Naive B cell (primary cell): ENCODE measurements around the gene TCHHL1. TPM values are rescaled to one million over a fixed set of nuclear protein-coding genes. Genes with fewer than 3 reads are reported as not detected.

ENCODE experiments used
- ATAC-seq, 2 donors: fragments of 150-1000 bp; cut with Tn5 transposase; 2 replicates each; pipeline ENCODE4 v1.10.0; 2021; ENCODE audit warnings: low read depth in 2 of 2, mild to moderate bottlenecking in 2 of 2, moderate library complexity in 2 of 2
- DNase-seq: peaks from one replicate; pipeline ENCODE4 v3.0.0; 2022
- H3K27ac Mint-ChIP-seq, 6 donors: one replicate each; pipeline ENCODE4 v1.8.0; 2020 to 2022; ENCODE audit warnings: mild to moderate bottlenecking in 6 of 6, mixed read lengths in 6 of 6, moderate library complexity in 5 of 6, inconsistent platforms in 2 of 6
- H3K27me3 Mint-ChIP-seq, 3 donors: one replicate each; pipeline ENCODE4 v1.8.0; 2021 to 2022; ENCODE audit warnings: mixed read lengths in 3 of 3, mild to moderate bottlenecking in 1 of 3
- H3K36me3 Mint-ChIP-seq, 2 donors: one replicate each; pipeline ENCODE4 v1.8.0; 2020 to 2022; ENCODE audit warnings: mixed read lengths in 2 of 2, inconsistent platforms in 1 of 2, mild to moderate bottlenecking in 1 of 2
- H3K4me1 Mint-ChIP-seq, 3 donors: one replicate each; pipeline ENCODE4 v1.8.0; 2020 to 2022; ENCODE audit warnings: mixed read lengths in 3 of 3, inconsistent platforms in 1 of 3, mild to moderate bottlenecking in 1 of 3, moderate library complexity in 1 of 3
- H3K4me3 Mint-ChIP-seq, 8 donors: one replicate each; pipeline ENCODE4 v1.8.0; 2020 to 2022; ENCODE audit warnings: mild to moderate bottlenecking in 8 of 8, mixed read lengths in 8 of 8, moderate library complexity in 8 of 8, inconsistent platforms in 2 of 8
- H3K9me3 Mint-ChIP-seq, 7 donors: one replicate each; pipeline ENCODE4 v1.8.0; 2020 to 2022; ENCODE audit warnings: mixed read lengths in 7 of 7, mild to moderate bottlenecking in 5 of 7, inconsistent platforms in 2 of 7, moderate library complexity in 1 of 7
- polyA plus RNA-seq, 6 donors: library from polyadenylated mRNA; unstranded; fragments of 300-500 nt; fragmentation: Illumina TruSeq; gene quantifications; one replicate each; pipeline ENCODE4 v1.2.3, GENCODE V29; 2021; ENCODE audit warnings: low read depth in 6 of 6

The TCHHL1 gene
- polyA plus RNA-seq, 6 donors from 2014 or later: not detected

DNA sequence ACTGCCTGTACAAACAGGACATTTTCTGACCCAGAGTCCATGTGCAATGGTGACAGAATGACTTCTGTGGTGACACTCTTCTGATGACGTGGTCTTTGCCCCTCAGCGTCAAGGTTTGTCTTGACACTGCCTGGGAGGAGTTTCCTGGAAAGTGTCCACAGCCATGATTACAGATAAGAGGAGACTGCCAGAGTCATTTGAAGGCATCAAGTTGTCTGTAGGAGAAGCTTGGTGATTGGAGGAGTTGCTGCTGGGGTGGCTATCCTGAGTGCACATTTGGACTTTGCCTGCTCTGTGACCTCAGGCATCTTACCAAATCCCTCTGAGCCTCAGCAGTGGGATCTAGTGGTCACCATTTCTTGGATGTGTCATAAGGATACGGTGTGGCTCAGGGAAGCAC, 17.7 kb downstream of the TCHHL1 start:
- Mint-ChIP-seq H3K4me1 (no peaks in the 10 kb centered on the region), H3K36me3 (peaks cover 0 to 6% of the 10 kb centered on the region in 2 donors), H3K27ac (no peak overlapping the region), H3K4me3 (no peak overlapping the region), H3K9me3 (no peaks in the 10 kb centered on the region), H3K27me3 (peaks cover 47 to 62% (median 49%) of the 10 kb centered on the region in 3 donors)
- ATAC-seq (no peak), DNase-seq (no peak)

DNA sequence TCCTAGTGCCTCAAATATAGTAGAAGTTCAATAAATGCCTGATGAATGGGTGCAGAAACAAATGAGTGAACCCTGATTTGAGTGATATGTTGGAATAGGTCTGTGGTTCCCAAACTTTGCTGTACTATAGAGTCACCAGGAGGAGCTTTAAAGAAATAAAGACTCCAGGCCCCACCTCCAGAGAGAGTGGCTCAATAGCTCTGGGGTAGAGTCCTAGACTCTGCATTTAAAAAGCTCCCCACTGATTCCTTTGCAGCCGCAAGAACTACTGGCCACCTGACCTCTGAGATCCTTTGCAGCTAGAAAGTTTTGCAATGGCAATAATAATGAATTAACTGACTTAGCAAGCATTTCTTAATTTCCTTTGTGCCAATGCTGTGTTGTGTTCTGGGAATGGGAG, 20.9 kb downstream of the TCHHL1 start:
- no peak for DNase-seq
- ATAC-seq: no peak
- Mint-ChIP-seq H3K27me3 (peaks cover 42 to 53% (median 49%) of the 10 kb centered on the region in 3 donors), H3K4me1 (no peaks in the 10 kb centered on the region), H3K36me3 (no peaks in the 10 kb centered on the region), H3K4me3 (no peak overlapping the region), H3K27ac (no peak overlapping the region), H3K9me3 (no peaks in the 10 kb centered on the region)

DNA sequence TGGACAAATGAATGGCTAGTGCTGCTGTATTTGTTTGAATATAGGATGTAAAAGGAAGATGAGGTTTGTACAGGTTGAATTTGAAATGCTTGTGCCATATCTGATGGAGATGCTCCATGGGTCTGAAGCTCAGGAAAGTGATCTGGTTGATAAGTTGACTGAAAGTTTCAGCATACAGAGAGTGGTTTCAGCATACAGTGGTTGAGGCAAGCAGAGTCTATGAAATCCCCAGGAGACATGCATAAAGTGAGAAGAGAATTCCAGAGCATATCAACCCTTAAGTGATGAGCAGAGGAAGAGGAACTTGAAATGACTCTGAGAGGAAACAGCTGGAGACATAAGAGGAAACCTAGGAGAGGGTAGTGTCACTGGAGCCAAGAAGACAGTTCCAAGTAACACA, 21.7 kb downstream of the TCHHL1 start:
- Mint-ChIP-seq H3K4me3 (no peak overlapping the region), H3K36me3 (no peaks in the 10 kb centered on the region), H3K27me3 (peaks cover 37 to 45% (median 45%) of the 10 kb centered on the region in 3 donors), H3K9me3 (no peaks in the 10 kb centered on the region), H3K4me1 (no peaks in the 10 kb centered on the region), H3K27ac (no peak overlapping the region)
- DNase-seq (no peak), ATAC-seq (no peak)

DNA sequence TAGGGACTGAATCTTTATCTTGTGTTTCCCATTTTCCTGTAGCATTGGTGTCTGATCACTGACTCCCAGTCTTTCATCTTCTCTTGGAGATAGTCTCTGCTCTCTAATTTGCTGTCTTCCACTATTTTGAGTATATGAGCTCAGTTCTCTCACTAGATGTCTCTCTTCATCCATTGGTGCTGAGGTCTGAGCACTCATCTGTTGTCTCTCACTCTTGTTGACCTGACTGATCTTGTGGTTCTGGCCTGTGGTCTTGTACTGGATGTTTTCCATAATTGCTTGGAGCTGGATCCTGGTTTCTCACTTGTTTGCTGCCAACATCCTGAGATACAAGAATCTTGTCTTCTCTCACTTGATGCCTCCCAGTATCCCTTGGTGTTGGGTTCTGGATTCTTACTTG, 26.9 kb downstream of the TCHHL1 start:
- Mint-ChIP-seq H3K9me3 (no peaks in the 10 kb centered on the region), H3K4me1 (no peaks in the 10 kb centered on the region), H3K27me3 (peaks cover 21 to 28% (median 24%) of the 10 kb centered on the region in 3 donors), H3K27ac (no peak overlapping the region), H3K36me3 (no peaks in the 10 kb centered on the region), H3K4me3 (no peak overlapping the region)
- ATAC-seq (no peak), DNase-seq (no peak)

DNA sequence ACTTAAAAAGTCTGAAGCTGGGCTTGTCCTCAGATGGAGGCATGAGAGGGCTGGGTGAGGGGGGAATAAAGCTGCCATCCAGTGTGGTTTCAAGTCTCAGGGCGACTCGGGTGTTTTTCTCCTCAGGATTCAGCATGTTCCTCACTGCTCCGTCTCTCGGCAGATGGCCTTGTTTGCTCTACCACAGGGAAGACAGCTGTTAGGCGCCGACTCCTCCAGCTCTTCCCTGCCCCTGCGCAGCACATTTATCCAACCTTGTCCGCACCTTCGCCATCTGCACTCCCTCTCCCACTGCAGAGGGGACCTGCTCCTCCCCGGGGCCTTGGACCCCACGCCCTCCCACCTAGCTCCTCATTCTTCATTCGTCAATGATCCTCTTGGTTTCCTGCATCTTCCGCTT, 35.5 kb downstream of the TCHHL1 start:
- H3K4me1 Mint-ChIP-seq: peaks cover 1 to 6% (median 2%) of the 10 kb centered on the region in 3 donors
- H3K27me3 Mint-ChIP-seq: peaks cover 8 to 46% (median 35%) of the 10 kb centered on the region in 3 donors
- no peaks in the 10 kb centered on the region for H3K9me3 Mint-ChIP-seq
- peak overlapping the region in 1 of 6 donors; percentile 40 for H3K27ac Mint-ChIP-seq
- no peaks in the 10 kb centered on the region for H3K36me3 Mint-ChIP-seq
- no peak for DNase-seq
- no peak overlapping the region for H3K4me3 Mint-ChIP-seq
- no peak for ATAC-seq

DNA sequence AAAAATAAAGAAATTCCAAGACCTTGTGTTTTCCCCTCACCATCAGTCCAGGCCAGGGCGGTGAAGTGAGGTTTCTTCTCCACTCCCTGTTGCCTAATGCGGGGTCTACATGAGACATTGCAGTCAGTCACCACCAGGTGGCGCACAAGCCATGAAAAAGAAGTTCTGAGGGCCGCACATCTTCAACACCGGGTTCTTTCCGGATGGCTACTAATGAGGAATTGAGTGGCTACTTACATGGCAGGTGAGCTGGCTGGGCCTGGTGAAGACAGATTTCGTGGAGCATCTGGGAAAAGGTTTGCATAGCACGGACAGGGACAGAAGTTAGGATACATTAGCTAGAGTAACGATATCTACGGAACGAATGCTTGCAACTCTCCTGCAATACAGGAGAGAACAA, 36.3 kb downstream of the TCHHL1 start:
- Mint-ChIP-seq H3K4me3 (peak overlapping the region in 1 of 8 donors; percentile 18), H3K27me3 (peaks cover 8 to 40% (median 29%) of the 10 kb centered on the region in 3 donors), H3K27ac (no peak overlapping the region), H3K36me3 (no peaks in the 10 kb centered on the region), H3K4me1 (peaks cover 9 to 13% (median 9%) of the 10 kb centered on the region in 3 donors), H3K9me3 (no peaks in the 10 kb centered on the region)
- ATAC-seq (peak in 1 of 2 donors; percentile 39), DNase-seq (peak; percentile 66)

DNA sequence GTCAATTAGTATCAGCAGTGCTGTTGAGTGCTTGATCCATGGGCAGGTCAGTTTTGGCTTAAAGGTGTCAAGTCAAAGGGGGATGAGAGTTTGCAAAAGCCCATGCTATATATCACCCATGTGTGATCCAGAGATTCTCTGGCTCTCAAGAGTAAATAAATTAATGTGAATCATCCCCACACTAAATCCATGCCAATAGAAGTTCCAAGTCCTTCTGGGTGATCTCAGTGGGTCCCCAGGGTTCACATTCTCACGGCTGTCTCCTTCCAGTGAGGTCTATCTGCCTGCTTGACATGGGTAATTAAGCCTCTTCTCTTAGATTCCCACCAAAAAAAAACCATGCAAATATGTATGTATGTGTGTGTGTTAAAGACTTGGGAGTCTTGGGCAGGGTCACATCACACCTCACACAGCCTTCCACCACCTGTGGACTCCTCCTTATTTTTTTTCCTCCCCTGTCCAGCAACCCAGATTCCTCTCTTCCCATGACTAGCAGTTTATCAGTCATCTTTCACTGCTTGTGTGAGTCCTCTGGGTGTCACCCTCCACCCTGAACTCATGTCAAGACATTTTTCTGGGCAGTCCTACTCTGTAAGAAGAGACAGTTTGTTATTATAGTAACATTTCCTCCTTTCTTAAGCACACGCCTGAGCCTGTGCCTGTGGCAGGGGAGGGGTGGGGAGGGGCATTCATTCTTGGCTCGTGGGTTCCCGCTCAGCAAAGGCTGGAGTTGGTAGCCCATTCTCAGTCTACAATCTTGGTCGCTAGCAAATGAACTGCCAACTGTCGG, 37.8 kb downstream of the TCHHL1 start:
- Mint-ChIP-seq H3K27me3 (peaks cover 8 to 35% (median 25%) of the 10 kb centered on the region in 3 donors), H3K4me1 (peaks cover 10 to 16% (median 14%) of the 10 kb centered on the region in 3 donors), H3K9me3 (no peaks in the 10 kb centered on the region), H3K36me3 (no peaks in the 10 kb centered on the region), H3K4me3 (no peak overlapping the region), H3K27ac (peak overlapping the region in 1 of 6 donors; percentile 9)
- ATAC-seq (no peak), DNase-seq (no peak)

DNA sequence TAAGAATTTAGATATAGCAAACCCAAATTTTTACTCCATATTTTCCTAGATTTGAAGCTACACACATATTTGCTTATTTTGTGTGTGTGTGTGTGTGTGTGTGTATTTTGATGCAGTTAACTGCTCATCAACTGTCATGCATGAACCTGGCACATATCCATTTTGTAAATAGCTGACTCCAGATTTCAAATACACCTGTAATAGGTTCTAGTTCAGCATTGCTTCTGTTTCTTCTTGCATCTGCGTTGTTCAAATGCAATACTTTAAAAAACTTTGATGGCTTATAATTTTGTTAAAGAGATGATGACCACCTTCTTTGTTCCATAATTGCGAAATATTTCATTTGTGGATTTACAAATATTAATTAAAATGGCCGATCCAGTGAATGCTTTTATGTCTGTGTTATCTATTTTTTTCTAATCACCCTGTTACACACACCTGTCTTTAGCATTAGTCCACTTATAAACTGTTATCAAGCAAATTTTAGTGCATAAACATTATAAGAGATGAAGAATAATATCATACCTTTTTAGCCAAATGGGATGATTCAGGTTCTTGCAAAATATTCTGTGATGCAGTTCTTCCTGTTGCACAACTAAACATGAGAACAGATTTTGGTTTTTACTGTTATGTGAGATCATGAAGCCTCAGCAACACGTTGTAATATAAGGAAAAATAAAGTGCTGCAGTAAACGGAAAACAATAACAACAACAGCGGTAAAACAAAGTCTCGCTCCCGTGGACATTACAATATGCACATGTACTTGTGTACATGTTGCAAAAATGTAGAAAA, 39.4 kb downstream of the TCHHL1 start:
- Mint-ChIP-seq H3K27ac (peak overlapping the region in 1 of 6 donors; percentile 34), H3K27me3 (peaks cover 8 to 25% (median 16%) of the 10 kb centered on the region in 3 donors), H3K4me1 (peaks cover 10 to 16% (median 14%) of the 10 kb centered on the region in 3 donors), H3K9me3 (no peaks in the 10 kb centered on the region), H3K4me3 (no peak overlapping the region), H3K36me3 (no peaks in the 10 kb centered on the region)
- DNase-seq: no peak
- no peak for ATAC-seq

DNA sequence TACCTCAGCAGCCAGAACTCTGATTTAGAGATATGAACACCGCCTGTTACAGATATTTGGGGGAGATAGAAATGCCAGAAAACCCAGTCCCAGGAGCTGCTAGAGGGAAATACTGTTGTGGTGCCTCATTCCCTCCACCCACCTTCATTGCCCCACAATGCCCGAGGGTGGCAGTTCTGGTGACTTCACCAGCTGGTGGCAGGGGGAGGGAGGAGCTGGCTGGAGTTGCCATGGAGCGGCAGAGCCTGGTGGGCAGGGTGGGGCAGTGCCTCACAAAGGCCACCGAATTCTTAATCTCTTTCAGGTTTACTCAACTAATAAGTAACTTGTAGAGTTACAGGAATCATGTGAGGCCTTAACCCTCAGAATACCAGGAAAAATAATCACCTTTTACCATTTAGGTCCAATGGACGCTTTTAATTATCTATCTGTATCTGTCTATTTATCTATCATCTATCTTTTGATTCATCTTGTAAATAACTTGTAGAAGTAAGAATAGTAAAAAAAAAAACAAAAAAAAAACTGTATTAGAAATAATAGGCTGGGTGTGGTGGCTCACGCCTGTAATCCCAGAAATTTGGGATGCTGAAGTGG, 40.4 kb downstream of the TCHHL1 start:
- H3K4me1 Mint-ChIP-seq: peaks cover 10 to 16% (median 14%) of the 10 kb centered on the region in 3 donors
- H3K4me3 Mint-ChIP-seq: peak overlapping the region in 7 of 8 donors; percentile 70 to 84 (median 76)
- H3K9me3 Mint-ChIP-seq: no peaks in the 10 kb centered on the region
- H3K27ac Mint-ChIP-seq: peak overlapping the region; percentile 93 to 98 (median 96)
- no peaks in the 10 kb centered on the region for H3K36me3 Mint-ChIP-seq
- peak in 1 of 2 donors; percentile 4 for ATAC-seq
- H3K27me3 Mint-ChIP-seq: peaks cover 3 to 15% (median 8%) of the 10 kb centered on the region in 3 donors
- no peak for DNase-seq

DNA sequence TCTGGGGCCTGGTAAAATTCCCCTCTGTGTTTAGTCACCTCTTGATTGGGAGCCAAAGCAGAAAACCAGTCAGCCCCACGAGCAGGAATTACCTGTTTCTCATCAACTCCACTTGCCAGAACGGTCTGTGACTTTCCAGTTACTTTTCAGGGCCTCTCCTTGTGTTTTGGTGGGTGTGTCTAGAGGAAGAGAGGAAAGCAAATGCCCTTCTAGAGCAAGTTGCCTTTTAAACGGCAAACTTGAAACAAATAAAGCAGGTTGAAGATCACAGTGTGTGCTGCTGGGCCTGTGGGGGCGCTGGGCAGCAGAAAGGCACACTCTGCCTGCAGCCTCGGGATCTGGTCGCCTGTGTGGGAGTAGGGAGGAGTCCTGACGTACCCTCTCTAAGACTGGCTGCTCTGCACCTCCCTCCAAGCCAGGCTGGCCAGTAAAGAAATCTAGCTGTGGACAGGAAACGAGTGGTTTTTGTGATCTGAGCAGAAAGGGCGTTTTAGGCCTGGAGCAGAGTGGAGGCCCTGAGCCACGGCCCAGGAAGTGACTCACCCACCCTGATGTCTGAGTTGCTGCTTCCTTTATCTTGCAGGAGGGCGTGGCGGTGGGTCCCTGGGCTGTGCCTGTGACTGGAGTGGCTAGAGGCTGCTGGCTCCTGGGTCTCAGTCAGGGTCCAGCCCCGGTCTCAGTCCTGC, 41.0 kb downstream of the TCHHL1 start:
- no peaks in the 10 kb centered on the region for H3K9me3 Mint-ChIP-seq
- peak; percentile 73 for DNase-seq
- peaks cover 10 to 16% (median 14%) of the 10 kb centered on the region in 3 donors for H3K4me1 Mint-ChIP-seq
- H3K27me3 Mint-ChIP-seq: peaks cover 0 to 11% (median 7%) of the 10 kb centered on the region in 3 donors
- ATAC-seq: peak; percentile 90 to 94
- H3K36me3 Mint-ChIP-seq: no peaks in the 10 kb centered on the region
- peak overlapping the region; percentile 93 to 98 (median 96) for H3K27ac Mint-ChIP-seq
- peak overlapping the region in 7 of 8 donors; percentile 70 to 84 (median 76) for H3K4me3 Mint-ChIP-seq

DNA sequence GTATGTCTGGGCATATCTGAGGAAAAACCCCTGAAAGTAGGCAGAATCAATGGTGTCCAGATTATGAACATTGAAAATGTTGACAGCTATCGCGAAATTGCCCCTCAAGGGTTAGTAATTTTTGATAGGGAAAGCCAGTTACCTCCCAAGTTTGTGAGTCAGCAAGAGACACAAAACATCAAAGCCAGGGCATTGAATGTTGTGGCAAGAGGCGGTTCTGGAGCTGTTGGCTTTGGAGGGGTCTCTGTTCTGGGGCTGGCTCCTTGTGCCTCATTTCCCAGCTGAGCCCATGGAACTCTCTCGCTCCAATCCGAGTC, 41.5 kb downstream of the TCHHL1 start:
- Mint-ChIP-seq H3K9me3 (no peaks in the 10 kb centered on the region), H3K27ac (peak overlapping the region; percentile 93 to 98 (median 96)), H3K4me3 (peak overlapping the region in 3 of 8 donors; percentile 70 to 84 (median 83)), H3K36me3 (no peaks in the 10 kb centered on the region), H3K27me3 (peaks cover 0 to 6% (median 4%) of the 10 kb centered on the region in 3 donors), H3K4me1 (peaks cover 10 to 14% (median 11%) of the 10 kb centered on the region in 3 donors)
- no peak for ATAC-seq
- DNase-seq: no peak

DNA sequence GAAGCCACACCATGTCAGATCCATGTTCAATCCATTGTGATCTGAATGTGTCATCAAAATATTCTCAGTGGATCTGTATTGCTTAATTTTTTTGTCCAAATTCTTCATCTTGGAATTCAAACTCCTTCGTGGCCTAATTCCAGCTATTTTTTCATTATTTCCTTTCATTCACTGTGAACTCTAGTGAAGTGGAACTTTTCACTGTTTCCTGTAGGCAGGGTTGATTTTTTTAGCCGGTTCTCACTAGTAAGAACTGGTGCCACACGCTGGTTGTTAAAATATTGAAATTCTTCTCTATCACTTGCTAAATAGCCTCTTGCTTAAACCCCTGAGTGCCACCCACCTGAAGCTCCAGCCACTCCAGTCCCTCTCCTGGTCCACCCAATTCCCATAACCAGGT, 44.5 kb downstream of the TCHHL1 start:
- no peak overlapping the region for H3K4me3 Mint-ChIP-seq

DNA sequence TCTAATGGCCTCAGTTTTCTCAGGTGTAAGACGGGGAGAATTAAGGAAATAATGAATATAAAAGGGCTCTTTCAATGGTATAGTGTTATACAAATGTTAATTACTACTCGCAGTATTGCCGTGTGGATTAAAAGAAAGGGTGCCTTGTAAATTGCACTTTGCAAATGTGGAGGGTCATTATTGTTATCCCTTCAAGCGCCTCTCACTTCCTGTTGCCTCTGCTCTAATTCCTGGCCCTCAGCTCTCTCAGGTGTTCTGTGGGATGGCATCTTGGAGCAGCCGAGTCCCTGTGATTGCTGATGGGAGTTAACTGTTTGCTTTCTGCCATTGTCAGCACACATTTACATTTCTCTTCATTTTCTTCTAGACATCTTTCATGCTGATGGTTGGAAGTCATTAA, 45.0 kb downstream of the TCHHL1 start:
- Mint-ChIP-seq H3K36me3 (no peaks in the 10 kb centered on the region), H3K4me1 (peaks cover 10 to 14% (median 11%) of the 10 kb centered on the region in 3 donors), H3K27me3 (no peaks in the 10 kb centered on the region), H3K9me3 (no peaks in the 10 kb centered on the region), H3K4me3 (no peak overlapping the region), H3K27ac (no peak overlapping the region)
- ATAC-seq: no peak
- no peak for DNase-seq

More for the DNA sequence above, 44.5 kb downstream of the TCHHL1 start:
- Mint-ChIP-seq H3K27ac (peak overlapping the region in 1 of 6 donors; percentile 18), H3K4me1 (peaks cover 10 to 14% (median 11%) of the 10 kb centered on the region in 3 donors), H3K36me3 (no peaks in the 10 kb centered on the region), H3K27me3 (no peaks in the 10 kb centered on the region), H3K9me3 (no peaks in the 10 kb centered on the region)
- no peak for DNase-seq
- ATAC-seq: no peak
